ENCODE measurements around the gene RSF1.
"Not testable (repeated sequence)": the region's sequence is repeated elsewhere in the genome, so short reads cannot be mapped to it uniquely, and the experiment has no call there.

Gene RSF1

GRCh38 chr11:77633926-77634325 is 186.6 kb downstream of the RSF1 start:
- H3K9me3 Mint-ChIP-seq, H3K27me3 Mint-ChIP-seq: not testable (repeated sequence)
- H3K27ac Mint-ChIP-seq, result peak overlapping the region; percentile 94
- H3K4me1 Mint-ChIP-seq (ENCODE audit: low read depth), result peaks cover 45% of the 10 kb centered on the region
- H3K36me3 Mint-ChIP-seq (ENCODE audit: low read depth), result peaks cover 50% of the 10 kb centered on the region
- H3K4me3 Mint-ChIP-seq, result peak overlapping the region; percentile 60
- intact Hi-C loops (cut with micrococcal nuclease), result loop anchor here (10.0 kb wide), 1 partner anchor 361 kb away; the partner anchor contains the start of gene INTS4

GRCh38 chr11:77630157-77630710 is 190.3 kb downstream of the RSF1 start:
- Mint-ChIP-seq H3K27me3 (no peaks in the 10 kb centered on the region), H3K36me3 (ENCODE audit: low read depth) (peaks cover 62% of the 10 kb centered on the region), H3K4me3 (peak overlapping the region; percentile 50), H3K9me3 (no peaks in the 10 kb centered on the region), H3K4me1 (ENCODE audit: low read depth) (peaks cover 24% of the 10 kb centered on the region), H3K27ac (peak overlapping the region; percentile 2)
- intact Hi-C loops (cut with micrococcal nuclease), result loop anchor here (10.0 kb wide), 1 partner anchor 365 kb away; the partner anchor contains the start of gene INTS4

- intact Hi-C loops (cut with micrococcal nuclease), result no loop called here
- Mint-ChIP-seq H3K4me1 (ENCODE audit: low read depth) (no peaks in the 10 kb centered on the region), H3K4me3 (no peak overlapping the region), H3K36me3 (ENCODE audit: low read depth) (peaks cover 96% of the 10 kb centered on the region), H3K27me3 (no peaks in the 10 kb centered on the region), H3K27ac (no peak overlapping the region), H3K9me3 (no peaks in the 10 kb centered on the region)
These were observed 200.8 kb downstream of the RSF1 start for GRCh38 chr11:77619576-77620198.

- Mint-ChIP-seq H3K27ac (no peak overlapping the region), H3K27me3 (no peaks in the 10 kb centered on the region), H3K9me3 (no peaks in the 10 kb centered on the region), H3K36me3 (ENCODE audit: low read depth) (peaks cover 91% of the 10 kb centered on the region), H3K4me3 (no peak overlapping the region), H3K4me1 (ENCODE audit: low read depth) (no peaks in the 10 kb centered on the region)
- intact Hi-C loops (cut with micrococcal nuclease), result no loop called here
These were observed 202.6 kb downstream of the RSF1 start for GRCh38 chr11:77617892-77618291.

- H3K27me3 Mint-ChIP-seq, result no peaks in the 10 kb centered on the region
- intact Hi-C loops (cut with micrococcal nuclease), result no loop called here
- H3K9me3 Mint-ChIP-seq, result no peaks in the 10 kb centered on the region
- no peaks in the 10 kb centered on the region for H3K4me1 Mint-ChIP-seq (ENCODE audit: low read depth)
- no peak overlapping the region for H3K4me3 Mint-ChIP-seq
- H3K36me3 Mint-ChIP-seq (ENCODE audit: low read depth), result peaks cover 81% of the 10 kb centered on the region
- H3K27ac Mint-ChIP-seq, result no peak overlapping the region
These were observed 208.6 kb downstream of the RSF1 start for GRCh38 chr11:77611921-77612320.

Measured in dendritic cell treated with granulocyte-macrophage colony-stimulating factor and Interleukin-4, amounts not matched to agents 40 ng/mL and 50 ng/mL, for 4 days (primary cell).